Fibroblast of skin of right biceps (primary cell): ENCODE results near the gene FMO2.
A peak's percentile ranks its signal among the peaks of the same experiment; 100 is the strongest.

Source experiments
- DNase-seq: peaks from one replicate; pipeline ENCODE4 v3.0.0-alpha.2; 2013

The FMO2 gene

GRCh38 chr1:171174560-171175294 lies 10.4 kb upstream of the FMO2 start:
- no peak for DNase-seq

DNA sequence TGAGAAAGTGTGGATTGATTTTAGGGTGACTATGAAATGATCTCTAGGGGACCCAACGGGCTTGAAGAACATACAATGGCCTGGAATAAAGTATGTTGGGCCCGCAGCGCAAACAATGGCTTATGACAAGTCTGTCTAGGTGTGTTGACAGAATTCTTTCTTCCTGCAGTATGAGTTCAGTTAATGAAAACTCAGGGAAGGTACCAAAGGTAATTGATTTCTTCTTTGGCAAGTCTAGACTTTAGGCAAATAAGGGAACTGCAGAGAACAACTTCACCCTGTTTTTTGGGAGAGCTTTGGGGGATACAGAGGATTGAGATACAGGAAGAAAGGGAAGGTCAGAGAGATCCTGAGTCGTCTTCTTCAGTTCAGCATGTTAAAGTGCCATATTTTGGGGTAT lies 7.8 kb upstream of the FMO2 start:
- DNase-seq = no peak

- no peak for DNase-seq
These were observed 5.5 kb upstream of the FMO2 start for GRCh38 chr1:171179318-171180227.

DNA sequence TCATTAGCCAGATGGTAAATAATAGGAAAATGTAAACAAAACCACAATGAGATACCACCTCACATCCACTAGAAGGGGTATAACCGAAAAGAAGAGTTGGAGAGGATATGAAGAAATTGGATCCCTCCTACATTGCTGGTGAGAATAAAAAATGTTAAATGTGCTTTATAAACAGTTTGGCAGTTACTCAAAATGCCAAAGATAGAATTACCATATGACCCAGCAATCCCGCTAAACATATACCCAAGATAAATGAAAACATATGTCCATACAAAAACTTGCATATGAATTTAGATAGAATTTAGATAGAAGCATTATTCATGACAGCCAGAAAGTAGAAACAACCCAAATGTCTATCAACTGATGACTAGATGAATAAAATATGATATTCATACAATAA lies 4.4 kb upstream of the FMO2 start:
- DNase-seq = peak; percentile 79

GRCh38 chr1:171188388-171189266 lies 3.5 kb downstream of the FMO2 start:
- DNase-seq = peak; percentile 64

GRCh38 chr1:171191992-171192391 lies 6.9 kb downstream of the FMO2 start:
- DNase-seq = no peak

DNA sequence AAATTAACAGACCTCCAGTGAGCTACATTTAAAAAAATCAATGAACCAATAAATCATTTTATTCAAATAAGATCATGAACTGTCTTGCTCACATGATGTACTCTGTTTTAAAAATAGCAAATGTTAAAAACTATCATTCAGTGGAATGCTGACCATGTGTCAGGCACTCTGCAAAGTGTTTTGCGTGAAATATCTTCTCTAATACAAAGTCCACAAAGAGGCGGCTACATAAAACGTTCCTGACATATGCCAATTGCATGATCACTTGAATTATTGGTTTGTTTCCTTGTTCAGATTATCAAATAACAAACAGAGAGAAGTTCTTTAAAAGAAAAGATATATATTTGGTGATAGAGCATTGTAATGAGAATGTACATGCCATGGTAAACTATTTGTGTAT lies 10.7 kb downstream of the FMO2 start:
- no peak for DNase-seq

DNA sequence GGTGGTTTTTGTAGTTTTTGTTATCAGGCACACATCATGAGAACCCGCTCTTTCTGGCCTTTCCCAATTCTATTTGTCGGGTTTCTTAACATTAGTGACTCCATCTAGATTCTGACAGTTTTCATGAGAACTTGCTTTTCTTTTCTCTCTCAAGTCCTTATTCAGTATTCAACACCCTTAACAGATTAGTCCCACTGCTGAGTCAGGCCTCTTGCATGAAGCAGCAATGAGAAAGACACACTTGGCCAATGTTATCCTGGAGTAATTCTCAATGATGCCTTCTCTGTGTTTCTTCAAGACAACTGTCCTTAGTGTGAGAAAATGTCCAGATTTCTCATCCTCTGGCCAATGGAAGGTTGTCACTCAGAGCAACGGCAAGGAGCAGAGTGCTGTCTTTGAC lies 11.3 kb downstream of the FMO2 start:
- no peak for DNase-seq

- no peak for DNase-seq
These were observed 13.0 kb downstream of the FMO2 start for GRCh38 chr1:171198081-171198480.

GRCh38 chr1:171204296-171204695 lies 19.2 kb downstream of the FMO2 start:
- DNase-seq = peak; percentile 26

DNA sequence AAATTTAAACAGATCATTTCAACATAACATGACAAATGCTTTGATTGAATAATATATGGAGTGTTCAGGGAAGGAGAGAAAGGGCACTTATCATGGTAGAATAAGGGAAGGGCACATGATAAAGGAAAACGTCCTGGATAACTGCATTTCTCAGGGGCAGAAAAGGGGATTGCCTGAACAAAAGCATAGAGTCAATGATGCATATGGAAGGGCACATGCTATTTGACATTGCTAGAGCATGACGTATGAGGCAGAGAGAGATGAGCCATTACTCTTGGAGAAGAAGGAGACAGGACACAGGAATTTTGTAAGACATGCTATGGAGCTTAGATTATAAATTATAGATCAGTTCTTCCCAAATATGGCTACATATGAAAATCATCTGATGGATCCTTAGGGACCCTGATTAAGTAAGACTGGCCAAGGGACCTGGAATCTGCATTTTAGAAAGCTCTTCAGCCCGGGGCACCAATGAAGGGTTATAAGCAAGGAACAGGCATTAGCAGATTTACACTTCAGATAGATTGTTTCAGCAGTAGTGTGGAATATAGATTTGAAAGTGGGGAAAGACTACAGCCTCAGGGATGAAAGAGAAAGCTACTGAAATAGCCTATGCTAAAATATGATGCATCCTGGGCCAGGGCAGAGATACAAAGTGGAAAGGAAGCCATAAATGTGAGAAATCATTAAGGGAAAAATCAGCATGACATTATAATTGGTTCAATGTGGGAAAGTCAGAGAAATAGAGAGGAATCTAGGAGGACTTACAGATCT lies 21.3 kb downstream of the FMO2 start:
- DNase-seq = no peak

- DNase-seq = peak; percentile 36
These were observed 21.9 kb downstream of the FMO2 start for GRCh38 chr1:171206978-171207355.

DNA sequence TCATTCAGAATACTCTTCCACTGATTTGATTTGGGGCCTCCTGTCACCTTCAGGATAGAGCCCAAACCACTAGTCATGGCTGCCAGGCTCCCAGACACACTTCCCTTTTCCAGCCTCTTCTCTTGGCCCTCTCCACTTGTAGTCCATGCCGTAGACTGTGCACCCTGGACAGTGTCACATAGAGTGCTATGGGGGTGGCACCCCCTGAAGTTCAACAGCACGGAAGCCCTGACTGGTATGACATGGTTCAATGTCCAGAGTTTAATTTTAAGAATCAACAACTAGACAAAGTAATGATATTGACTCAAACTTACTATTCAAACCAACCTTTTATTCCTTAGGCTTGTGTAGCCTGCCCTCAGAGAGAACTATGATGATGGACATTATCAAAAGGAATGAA lies 22.3 kb downstream of the FMO2 start:
- no peak for DNase-seq

GRCh38 chr1:171210355-171210754 lies 25.3 kb downstream of the FMO2 start:
- DNase-seq = no peak

DNA sequence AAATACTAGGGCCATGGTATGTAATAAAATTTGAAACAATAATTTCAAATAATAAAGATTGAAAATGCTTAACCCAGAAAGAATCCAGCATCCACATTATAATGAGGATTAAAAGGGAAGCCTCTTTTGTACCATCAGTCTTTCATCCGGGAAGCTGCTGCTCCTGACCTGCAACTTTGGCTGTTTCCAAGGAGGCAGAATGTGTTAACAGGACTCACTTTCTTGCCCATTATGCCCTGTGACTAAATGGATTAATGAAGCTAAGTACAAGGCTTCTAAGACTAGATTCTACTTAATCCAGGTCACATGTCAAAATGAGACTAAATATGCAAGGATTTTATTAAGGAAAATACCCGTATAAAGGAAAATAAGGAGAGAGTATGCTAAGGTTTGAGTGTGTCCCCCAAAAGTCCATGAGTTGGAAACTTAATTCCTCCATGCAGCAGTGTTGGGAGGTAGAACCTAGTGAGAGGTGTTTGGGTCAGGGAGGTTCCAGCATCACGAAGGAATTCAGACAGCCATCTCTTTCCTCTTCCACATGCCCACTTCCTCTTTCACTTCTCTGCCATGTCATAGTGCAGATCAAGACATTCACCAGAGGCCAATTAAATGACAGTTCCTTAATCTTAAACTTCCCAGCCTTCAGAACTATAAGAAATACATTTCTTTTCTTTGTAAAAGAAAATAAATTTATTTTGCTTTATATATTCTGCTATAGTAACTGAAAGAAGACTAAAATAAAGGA lies 27.7 kb downstream of the FMO2 start:
- no peak for DNase-seq

DNA sequence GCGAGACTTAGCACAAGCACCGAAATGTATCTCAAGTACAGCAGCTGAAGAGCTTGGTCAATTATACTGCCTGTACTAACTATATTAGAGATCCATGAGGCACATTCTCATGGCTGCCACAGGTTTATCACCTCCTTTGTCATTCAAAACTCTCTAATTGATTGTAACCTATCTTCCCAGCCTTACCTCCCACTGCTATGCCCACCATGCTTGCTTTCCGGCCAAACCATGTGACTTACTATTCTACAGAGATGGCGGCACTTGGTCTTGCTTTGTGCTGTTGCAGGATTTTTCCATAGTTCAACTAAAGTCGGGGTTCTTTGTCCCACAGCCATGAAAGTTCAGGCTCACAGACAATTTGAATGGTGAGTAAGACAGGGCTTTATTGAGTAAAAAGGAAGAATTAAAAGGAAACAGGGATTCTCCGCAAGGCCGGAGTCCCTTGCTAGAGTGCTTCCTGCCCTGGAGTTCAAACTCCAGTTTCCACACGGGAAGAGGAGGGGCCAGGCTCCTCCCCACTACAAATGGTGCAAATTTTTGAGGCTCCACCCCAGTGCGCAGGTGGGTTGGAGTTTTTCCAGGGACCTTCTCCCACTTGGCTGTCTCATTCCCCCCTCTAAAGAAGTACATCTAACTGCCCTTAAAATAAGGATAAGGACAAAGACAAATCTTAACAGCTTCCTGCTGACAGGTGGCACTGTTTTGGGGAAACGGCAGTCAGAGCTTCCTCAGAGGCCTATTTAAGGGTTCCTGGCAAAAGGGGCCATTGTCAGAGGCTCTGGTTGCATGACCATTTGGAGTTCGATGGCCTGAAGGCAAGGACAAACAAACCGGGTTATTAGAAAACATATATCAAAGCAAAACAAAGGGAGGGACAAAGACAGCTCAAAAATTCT lies 28.7 kb downstream of the FMO2 start:
- no peak for DNase-seq

DNA sequence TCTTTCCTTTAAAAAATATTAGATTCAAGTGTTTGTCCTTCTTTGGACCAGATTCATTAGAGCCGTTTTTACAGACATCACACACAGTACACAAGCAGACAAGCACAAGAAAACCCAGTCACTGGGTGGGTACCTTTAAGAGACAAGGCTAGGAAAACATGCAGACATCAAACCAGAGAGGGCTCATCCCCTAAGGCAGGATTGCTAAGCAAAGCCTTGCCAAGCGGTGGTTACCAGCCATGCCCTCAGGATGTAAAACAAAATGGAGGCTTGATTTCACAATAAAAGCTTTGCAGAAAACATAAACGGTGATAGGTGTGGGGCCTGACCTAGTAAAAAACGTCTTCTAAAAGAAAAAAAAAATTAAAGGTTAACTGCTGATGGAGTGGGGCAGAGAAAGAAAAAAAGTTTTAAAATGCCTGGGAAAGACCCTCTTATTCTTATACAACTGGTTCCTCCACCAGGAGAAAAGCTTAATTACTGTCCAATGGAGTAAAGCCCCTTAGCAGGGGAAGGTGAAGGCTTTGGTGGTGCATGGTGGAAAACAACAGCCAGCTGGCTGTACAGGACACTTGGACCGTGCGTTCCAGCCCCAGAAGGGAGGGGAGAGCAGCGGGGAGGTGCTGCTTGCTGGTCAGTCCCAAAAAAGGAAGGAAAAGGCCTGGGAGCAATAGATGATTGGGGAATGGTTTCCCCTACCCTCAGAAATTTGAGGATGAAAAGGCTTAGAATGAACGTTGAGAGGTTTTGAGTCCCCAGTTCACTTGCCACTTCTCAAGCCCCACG lies 32.8 kb downstream of the FMO2 start:
- DNase-seq = no peak

- DNase-seq = peak; percentile 32
These were observed 33.6 kb downstream of the FMO2 start for GRCh38 chr1:171218661-171219060.

DNA sequence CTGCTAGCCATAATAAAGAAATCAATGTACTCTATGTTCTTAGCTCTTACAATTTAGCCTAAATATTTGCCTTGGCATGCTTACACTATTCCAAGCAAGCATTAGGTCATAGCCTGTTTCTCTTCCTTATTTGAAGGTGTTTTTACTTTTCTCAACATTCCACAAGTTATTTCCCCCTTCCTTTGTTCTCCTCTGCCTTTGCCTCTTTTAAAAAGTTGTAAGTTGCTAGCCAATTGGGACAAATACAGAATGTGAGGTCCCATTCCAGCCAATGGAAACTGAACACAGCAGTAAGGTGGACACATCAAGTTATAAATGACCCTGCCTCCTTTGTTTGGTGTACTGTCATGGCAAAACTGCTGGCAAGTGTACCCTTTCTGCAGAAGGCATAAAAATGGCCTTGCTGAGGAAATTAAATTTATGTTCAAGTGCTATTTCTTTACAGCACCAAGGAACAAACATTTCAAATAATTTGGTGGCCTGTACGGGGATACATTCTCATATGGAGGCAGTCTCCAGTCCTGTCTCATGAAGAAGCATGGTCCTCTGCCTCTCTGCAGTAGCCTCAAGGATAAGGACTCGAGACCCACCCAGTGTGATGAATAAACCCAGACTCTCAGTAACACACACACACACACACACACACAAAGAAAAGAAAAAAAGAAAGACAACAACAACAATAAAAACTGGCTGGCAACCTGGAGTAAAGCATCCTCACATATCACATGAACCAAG lies 34.4 kb downstream of the FMO2 start:
- DNase-seq = peak; percentile 84
